H1 (cell line): ENCODE results near the gene CCDC47. TPM values are rescaled to one million over a fixed set of nuclear protein-coding genes. Genes with fewer than 3 reads are reported as not detected.

Experiments
- CTCF ChIA-PET: fragments of 300-600 bp; sonication (Branson Sonifier 250); formaldehyde crosslinking; loops from one replicate; lab custom pipeline; 2021; ENCODE audit not compliant: partially characterized antibody; lab: Charles Lee
- POLR2A ChIA-PET: fragments of 300-600 bp; sonication (Branson Sonifier 250); formaldehyde crosslinking; loops from one replicate; lab custom pipeline; 2021; ENCODE audit warnings: inconsistent platforms; ENCODE audit not compliant: partially characterized antibody; lab: Charles Lee
- DNase-seq, 2 experiments: peaks; one replicate each; pipeline versions ENCODE4 v3.0.0 to v3.0.0-alpha.2; 2010 to 2022; ENCODE audit warnings: low spot score in 2 of 2, low read depth in 1 of 2, mixed read lengths in 1 of 2
- FAIRE-seq: peaks from 2 replicates; lab custom pipeline; 2011; peaks lifted over from hg19 to GRCh38; lab: Jason Lieb, UNC
- H2AFZ ChIP-seq: 2 replicates; pipeline ENCODE4 v1.8.1; 2012; ENCODE audit warnings: low read length, inconsistent platforms
- H2AK5ac ChIP-seq: 2 replicates; pipeline ENCODE4 v1.6.1; 2013; ENCODE audit warnings: low read depth, low read length
- H2BK120ac ChIP-seq: replicated peaks from 2 replicates; pipeline ENCODE3; 2013; ENCODE audit warnings: low read depth, low read length, inconsistent platforms
- H2BK12ac ChIP-seq: 2 replicates; pipeline ENCODE4 v1.6.1; 2013; ENCODE audit warnings: low read depth, low read length
- H2BK15ac ChIP-seq: 2 replicates; pipeline ENCODE4 v1.6.1; 2013; ENCODE audit warnings: low read length
- H2BK20ac ChIP-seq: 2 replicates; pipeline ENCODE4 v1.6.1; 2013; ENCODE audit warnings: low read length
- H2BK5ac ChIP-seq: 2 replicates; pipeline ENCODE4 v1.6.1; 2013; ENCODE audit warnings: low read depth, low read length
- H3K14ac ChIP-seq: 2 replicates; pipeline ENCODE4 v1.6.1; 2013; ENCODE audit warnings: inconsistent platforms; ENCODE audit not compliant: insufficient read length
- H3K18ac ChIP-seq: 2 replicates; pipeline ENCODE4 v1.6.1; 2013; ENCODE audit warnings: low read length; ENCODE audit errors: extremely low read depth
- H3K23ac ChIP-seq: 2 replicates; pipeline ENCODE4 v1.6.1; 2013; ENCODE audit warnings: inconsistent platforms; ENCODE audit not compliant: insufficient read length
- H3K23me2 ChIP-seq: 2 replicates; pipeline ENCODE4 v1.6.1; 2013; ENCODE audit warnings: low read depth, low read length
- H3K27ac ChIP-seq: 2 replicates; pipeline ENCODE4 v1.6.1; 2011; ENCODE audit warnings: low read depth, low read length, inconsistent platforms
- H3K27me3 ChIP-seq, 4 experiments: replicated peaks in 1 of 4; 1 replicate in 1 of 4; 2 replicates in 3 of 4; pipeline versions ENCODE4 v1.6.1 to v1.8.1; 2011 to 2013; ENCODE audit warnings: low read length in 3 of 4, mild to moderate bottlenecking in 3 of 4, inconsistent platforms in 2 of 4, mixed read lengths in 2 of 4, moderate library complexity in 1 of 4; ENCODE audit not compliant: control insufficient read depth in 3 of 4, insufficient read depth in 3 of 4; ENCODE audit errors: extremely low read depth in 1 of 4
- H3K36me3 ChIP-seq, 4 experiments: 2 replicates each; pipeline versions ENCODE4 v1.6.1 to v1.8.1; 2011 to 2013; ENCODE audit warnings: mild to moderate bottlenecking in 4 of 4, low read length in 3 of 4, moderate library complexity in 2 of 4, control low read depth in 1 of 4, inconsistent platforms in 1 of 4; ENCODE audit not compliant: insufficient read depth in 4 of 4, control insufficient read depth in 2 of 4
- H3K4ac ChIP-seq: replicated peaks from 2 replicates; pipeline ENCODE3; 2013; ENCODE audit warnings: low read length, low read depth, mixed read lengths, inconsistent platforms; ENCODE audit not compliant: insufficient read length
- H3K4me1 ChIP-seq, 4 experiments: replicated peaks in 1 of 4; 1 replicate in 1 of 4; 2 replicates in 3 of 4; pipeline versions ENCODE4 v1.6.1 to v1.8.1; 2011 to 2013; ENCODE audit warnings: low read length in 3 of 4, inconsistent platforms in 2 of 4, mixed read lengths in 1 of 4; ENCODE audit not compliant: insufficient read depth in 4 of 4, control insufficient read depth in 3 of 4
- H3K4me2 ChIP-seq, 2 experiments: 2 replicates each; pipeline versions ENCODE4 v1.6.1 to v1.8.1; 2011 to 2013; ENCODE audit warnings: low read depth in 2 of 2, low read length in 2 of 2, control low read depth in 1 of 2, inconsistent platforms in 1 of 2, mild to moderate bottlenecking in 1 of 2; ENCODE audit not compliant: insufficient read depth in 1 of 2
- H3K4me3 ChIP-seq, 4 experiments: fragments of 200-600, 300-600 bp in 1 of 4; sonication (generic), shearing (Covaris generic), sonication (Bioruptor Twin) in 1 of 4; 2 replicates each; pipeline versions ENCODE4 v1.5.1 to v1.8.1; 2011 to 2016; ENCODE audit warnings: low read length in 4 of 4, low read depth in 3 of 4, control low read depth in 2 of 4, inconsistent platforms in 2 of 4, mild to moderate bottlenecking in 2 of 4, mixed read lengths in 1 of 4, moderate library complexity in 1 of 4; ENCODE audit not compliant: insufficient read depth in 2 of 4; ENCODE audit errors: extremely low read depth in 1 of 4
- H3K56ac ChIP-seq: replicated peaks from 2 replicates; pipeline ENCODE3; 2013; ENCODE audit warnings: low read depth, mild to moderate bottlenecking, mixed read lengths, low read length, inconsistent platforms; ENCODE audit not compliant: insufficient read length
- H3K79me1 ChIP-seq: 2 replicates; pipeline ENCODE4 v1.6.1; 2013; ENCODE audit warnings: low read depth, low read length, control low read depth
- H3K79me2 ChIP-seq, 2 experiments: 2 replicates each; pipeline versions ENCODE4 v1.6.1 to v1.8.1; 2012 to 2013; ENCODE audit warnings: low read length in 2 of 2, mild to moderate bottlenecking in 2 of 2, inconsistent platforms in 1 of 2; ENCODE audit not compliant: insufficient read depth in 2 of 2, control insufficient read depth in 1 of 2
- H3K9ac ChIP-seq, 4 experiments: replicated peaks in 1 of 4; 1 replicate in 1 of 4; 2 replicates in 3 of 4; pipeline versions ENCODE4 v1.6.1 to v1.8.1; 2011 to 2013; ENCODE audit warnings: low read depth in 3 of 4, low read length in 3 of 4, control low read depth in 2 of 4, mild to moderate bottlenecking in 2 of 4, moderate library complexity in 2 of 4, inconsistent platforms in 1 of 4; ENCODE audit errors: extremely low read depth in 1 of 4
- H3K9me3 ChIP-seq, 2 experiments: 2 replicates each; pipeline versions ENCODE4 v1.6.1 to v1.8.1; 2012 to 2013; ENCODE audit warnings: mild to moderate bottlenecking in 2 of 2, moderate library complexity in 2 of 2, control low read depth in 1 of 2, inconsistent platforms in 1 of 2, low read depth in 1 of 2, low read length in 1 of 2, mixed read lengths in 1 of 2; ENCODE audit not compliant: insufficient read depth in 2 of 2
- H4K20me1 ChIP-seq, 2 experiments: replicated peaks in 1 of 2; 2 replicates each; pipeline versions ENCODE3 to v1.8.1; 2011 to 2013; ENCODE audit warnings: inconsistent platforms in 2 of 2, low read length in 2 of 2, mild to moderate bottlenecking in 1 of 2; ENCODE audit not compliant: insufficient read depth in 2 of 2, control insufficient read depth in 1 of 2
- H4K5ac ChIP-seq: 2 replicates; pipeline ENCODE4 v1.6.1; 2013; ENCODE audit warnings: low read length, low read depth, mixed read lengths, inconsistent platforms; ENCODE audit not compliant: insufficient read length
- H4K8ac ChIP-seq: 2 replicates; pipeline ENCODE4 v1.8.0; 2013; ENCODE audit warnings: mild to moderate bottlenecking, moderate library complexity, low read length, inconsistent platforms; ENCODE audit not compliant: insufficient read depth; ENCODE audit errors: extremely low read depth
- H4K91ac ChIP-seq: replicated peaks from 2 replicates; pipeline ENCODE3; 2013; ENCODE audit warnings: low read length, mixed read lengths, inconsistent platforms; ENCODE audit not compliant: insufficient read length
- TBP ChIP-seq: IDR thresholded peaks from 2 replicates; pipeline ENCODE4 v1.6.1; 2011; ENCODE audit warnings: low read depth, low read length, improper control_type of control experiment
- WGBS, 2 experiments: shearing (Covaris generic) in 1 of 2; methylation state at CpG; one replicate each; pipeline versions ENCODE4 v1.1.6 to v1.1.7; 2013 to 2015; ENCODE audit warnings: low lambda C conversion rate in 2 of 2, mixed read lengths in 2 of 2, inconsistent platforms in 1 of 2, low coverage in 1 of 2, missing lambda C conversion rate in 1 of 2; ENCODE audit not compliant: insufficient replicate concordance in 2 of 2, insufficient coverage in 1 of 2, insufficient read length in 1 of 2; ENCODE audit errors: extremely low coverage in 1 of 2, missing lambda C conversion rate in 1 of 2; 5-methylcytosine and 5-hydroxymethylcytosine counted together
- polyA plus RNA-seq, 7 experiments: library from polyadenylated mRNA; depleted of rRNA in 3 of 7; stranded (reverse) in 5 of 7; unstranded in 2 of 7; fragments of >200 nt in 5 of 7; fragments of 200-250 nt in 2 of 7; gene quantifications; 1 replicate in 5 of 7; 2 replicates in 1 of 7; 4 replicates in 1 of 7; pipeline versions ENCODE4 v1.2.1 to v1.2.3, GENCODE V29; 2011 to 2013; ENCODE audit warnings: missing spikeins in 2 of 7, mixed read lengths in 2 of 7
- total RNA-seq: library from RNA; stranded (reverse); fragmentation: NEBNext Ultra II Directional; extraction: Animal tissue kit (Norgen Biotek cat#: 25700); gene quantifications from 2 replicates; pipeline ENCODE4 v1.2.1, GENCODE V29; 2021

The CCDC47 gene
- total and polyA plus RNA-seq, 2 of the 8 experiments (the other 6 are each of a cell fraction or from before 2014, with no cell fraction given): 21.2 to 83.1 TPM

DNA sequence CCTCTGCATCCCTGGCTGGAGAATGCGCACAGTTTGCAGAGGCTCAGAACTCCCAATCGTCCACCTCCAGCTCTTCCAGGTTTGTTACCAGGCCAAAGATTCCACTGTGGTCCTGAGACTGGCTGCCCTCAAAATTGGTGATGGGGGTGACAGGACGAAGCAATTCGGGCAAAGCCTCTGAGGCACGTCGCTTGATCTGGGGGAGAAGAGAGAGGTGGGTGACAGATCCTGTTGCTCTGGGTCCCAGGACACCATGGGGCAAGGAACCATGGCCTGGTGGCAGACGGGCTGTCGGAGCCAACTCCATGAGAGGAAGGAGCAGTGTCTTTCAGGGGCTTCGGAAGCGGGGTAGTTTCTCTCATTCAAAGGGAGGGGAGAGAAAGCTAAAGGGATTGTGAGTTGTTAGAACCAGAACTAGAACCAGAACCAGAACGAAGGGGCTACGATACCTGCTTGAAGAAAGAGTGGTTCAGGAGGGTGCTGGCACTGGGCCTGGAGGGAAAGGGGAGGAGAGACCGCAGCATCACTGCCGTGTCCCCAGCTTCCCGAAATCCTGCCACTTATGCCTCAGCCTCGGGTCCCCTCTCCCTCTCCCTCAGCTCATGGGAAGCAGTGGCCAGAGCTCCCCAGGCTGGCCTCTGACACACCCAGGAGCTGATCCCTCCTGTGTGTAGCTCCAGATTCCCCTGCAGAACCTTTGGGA, 69.7 kb downstream of the CCDC47 start:
- no peak for TF ChIP-seq TBP
- TF ChIP-seq, all 59 proteins: peak for 0
- peaks cover 0 to 5% (median 0%) of the 10 kb centered on the region in 4 experiments; a peak in 3 of 7 replicates for H3K27me3 ChIP-seq
- ChIA-PET POLR2A (interaction anchor here (0.8 to 1.3 kb wide), 3 partner anchors 9 to 82 kb away, joined by 3 to 4 read pairs (median 3); no protein-coding TSS in a partner anchor), CTCF (interaction anchor here (0.8 to 2.8 kb wide), 2 partner anchors 9 to 24 kb away, joined by 3 to 7 read pairs; no protein-coding TSS in a partner anchor)
- H2BK15ac ChIP-seq: no peak overlapping the region
- no peak overlapping the region for H3K23ac ChIP-seq
- no peak overlapping the region for H3K56ac ChIP-seq
- 0 out of 2 replicates have a peak, but pooled peaks cover 3% of the 10 kb centered on the region for H3K79me1 ChIP-seq
- H4K8ac ChIP-seq: peak overlapping the region; percentile 12; the same call in 1 of the 2 replicates
- FAIRE-seq (no peak), DNase-seq (no peak)
- no peak overlapping the region for H2BK120ac ChIP-seq
- H2BK20ac ChIP-seq: no peak overlapping the region
- H4K5ac ChIP-seq: no peak overlapping the region
- no peaks in the 10 kb centered on the region; a peak in 1 of 4 replicates for H3K79me2 ChIP-seq
- no peak overlapping the region for H3K4ac ChIP-seq
- no peak overlapping the region for H2BK12ac ChIP-seq
- peaks cover 4 to 9% of the 10 kb centered on the region in 2 experiments for H4K20me1 ChIP-seq
- no peak overlapping the region for H3K4me3 ChIP-seq
- no peak overlapping the region for H2AK5ac ChIP-seq
- peaks cover 0 to 11% (median 1%) of the 10 kb centered on the region in 4 experiments; a peak in 3 of 8 replicates for H3K36me3 ChIP-seq
- H3K27ac ChIP-seq: no peak overlapping the region
- H3K9ac ChIP-seq: no peak overlapping the region
- H2AFZ ChIP-seq: no peak overlapping the region
- no peak overlapping the region for H4K91ac ChIP-seq
- no peak overlapping the region; the same call in 1 of the 2 replicates for H2BK5ac ChIP-seq
- H3K14ac ChIP-seq: no peak overlapping the region
- WGBS, 2 experiments: 93% methylated on average over 12 of the region's 16 CpGs; no CpG with 5 or more reads in 1 of the 2 experiments
- peaks cover 3 to 14% (median 7%) of the 10 kb centered on the region in 4 experiments; a peak in 6 of 7 replicates for H3K4me1 ChIP-seq
- no peak overlapping the region for H3K18ac ChIP-seq
- no peak overlapping the region for H3K4me2 ChIP-seq
- H3K9me3 ChIP-seq: no peaks in the 10 kb centered on the region
- H3K23me2 ChIP-seq: peaks cover 14% of the 10 kb centered on the region; the same call in 1 of the 2 replicates
